NCI-H2107 (cell line): ENCODE data around the gene C5orf47.

Source experiments
- DNase-seq: peaks from one replicate; lab custom pipeline; 2025; lab: John Stamatoyannopoulos, UW

C5orf47 gene, protein sequence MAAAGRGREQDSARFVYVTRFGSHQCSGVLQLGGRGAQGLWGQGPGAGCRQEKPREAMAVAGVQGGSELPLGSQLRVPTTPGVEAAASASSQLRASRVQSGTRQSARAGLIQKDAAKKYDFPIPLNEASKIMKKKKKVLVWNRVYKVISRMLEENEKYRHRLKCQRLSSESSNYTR

DNA sequence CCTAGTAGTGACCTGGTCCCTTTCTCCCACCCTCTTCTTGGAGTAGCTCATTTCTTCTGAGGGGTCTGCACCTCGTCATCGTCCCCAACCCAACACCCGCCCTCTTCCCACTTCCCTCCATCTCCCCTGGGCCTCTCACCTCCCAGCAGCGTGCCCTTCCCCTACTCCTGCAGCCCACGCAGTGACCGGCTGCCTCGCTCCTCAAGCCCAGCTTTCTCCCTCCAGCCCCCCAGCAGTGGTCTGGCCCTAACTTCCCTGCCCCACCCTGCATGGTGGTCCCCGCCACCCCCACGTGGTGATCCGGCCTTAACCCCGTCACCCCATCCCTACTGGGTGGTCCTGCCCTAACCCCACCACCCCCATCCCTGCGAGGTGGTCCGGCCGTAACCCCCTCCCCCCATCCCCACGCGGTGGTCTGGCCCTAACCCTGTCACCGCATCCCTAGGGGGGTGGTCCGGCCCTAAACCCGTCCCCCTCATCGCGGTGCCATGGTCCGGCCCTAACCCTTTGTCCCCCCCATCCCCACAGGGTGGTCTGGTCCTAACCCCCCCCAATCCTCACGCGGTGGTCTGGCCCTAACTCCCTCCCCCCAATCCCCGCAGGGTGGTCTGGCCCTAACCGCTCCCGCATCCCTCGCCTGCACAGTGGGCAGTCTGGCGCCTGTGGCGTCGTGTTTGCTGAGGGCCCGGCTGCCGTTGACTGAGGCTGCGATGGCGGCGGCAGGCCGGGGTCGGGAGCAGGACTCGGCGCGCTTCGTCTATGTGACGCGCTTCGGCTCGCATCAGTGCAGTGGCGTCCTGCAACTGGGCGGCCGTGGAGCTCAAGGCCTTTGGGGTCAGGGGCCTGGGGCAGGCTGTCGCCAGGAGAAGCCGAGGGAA, at the start of gene C5orf47:
Gene C5orf47, plus strand, starts transcription at position 617 of the 878 bp plus-strand sequence. Its CDS starts 94 bp downstream, at position 711.
- no peak for DNase-seq

DNA sequence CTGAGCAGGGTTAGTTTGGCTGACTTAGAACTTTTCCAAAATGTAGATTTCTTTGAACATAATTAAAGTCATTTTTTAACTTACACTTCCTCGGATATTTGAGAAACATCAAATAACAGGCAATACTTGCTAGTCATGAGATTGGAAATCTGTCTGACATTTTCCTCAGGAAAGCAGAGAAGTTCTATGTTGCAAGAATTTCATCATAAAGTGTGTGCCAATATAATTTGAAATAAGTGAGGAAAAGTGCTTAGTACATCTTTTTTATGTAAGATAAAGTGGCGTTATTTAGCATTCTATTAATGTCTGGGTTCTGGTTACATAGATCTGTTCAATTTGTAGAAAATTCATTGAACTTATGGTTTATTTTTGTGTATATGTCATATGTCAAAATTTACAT, 48.7 kb upstream of the C5orf47 start:
- DNase-seq, result no peak

DNA sequence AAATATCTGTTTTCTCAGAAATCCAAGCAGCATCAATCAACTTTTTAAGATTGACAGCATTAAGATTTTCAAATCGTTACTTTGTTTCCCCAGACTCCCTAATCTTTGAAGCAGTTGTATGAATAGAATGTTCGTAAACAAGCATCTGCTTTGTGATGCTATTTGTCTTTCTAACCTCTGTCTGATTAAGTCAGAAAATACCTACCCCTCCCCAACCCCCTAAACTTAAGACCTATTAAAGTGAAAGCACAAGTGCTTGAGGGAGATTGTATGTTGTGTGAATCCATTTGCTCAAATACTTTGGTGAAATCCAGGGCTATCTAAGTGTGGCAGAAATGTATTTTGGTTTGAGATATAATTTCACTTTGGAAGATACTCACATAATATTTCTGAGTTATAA, 47.9 kb upstream of the C5orf47 start:
- DNase-seq, result no peak

DNA sequence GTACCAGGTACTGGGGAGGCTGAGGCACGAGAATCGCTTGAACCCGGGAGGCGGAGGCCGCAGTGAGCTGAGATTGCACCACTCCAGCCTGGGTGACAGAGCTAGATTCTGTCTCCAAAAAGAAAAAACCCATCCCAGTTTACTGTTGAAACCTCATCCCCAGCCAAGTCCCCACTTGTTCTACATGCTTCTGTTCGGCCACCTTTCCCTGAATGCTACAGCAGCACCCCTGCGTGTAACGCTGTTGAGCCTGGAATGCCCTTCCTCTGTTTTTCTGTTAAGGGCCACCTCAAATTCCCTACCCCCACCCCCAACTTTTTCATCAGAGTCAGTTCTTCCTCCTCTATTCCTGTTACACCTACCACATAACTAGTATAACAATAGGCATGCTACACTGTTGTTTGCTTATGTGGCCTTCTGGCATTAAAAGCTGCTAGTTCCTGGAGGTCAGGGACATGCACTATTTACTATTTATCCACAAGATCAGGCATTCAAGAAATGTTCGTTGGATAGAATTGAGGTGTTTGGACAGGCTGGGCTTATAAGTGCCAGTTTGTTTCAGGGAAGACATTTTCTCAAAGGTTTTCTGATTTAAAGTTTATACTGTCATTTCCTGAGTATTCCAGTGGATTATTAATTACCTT, 47.1 kb upstream of the C5orf47 start:
- DNase-seq, result no peak

DNA sequence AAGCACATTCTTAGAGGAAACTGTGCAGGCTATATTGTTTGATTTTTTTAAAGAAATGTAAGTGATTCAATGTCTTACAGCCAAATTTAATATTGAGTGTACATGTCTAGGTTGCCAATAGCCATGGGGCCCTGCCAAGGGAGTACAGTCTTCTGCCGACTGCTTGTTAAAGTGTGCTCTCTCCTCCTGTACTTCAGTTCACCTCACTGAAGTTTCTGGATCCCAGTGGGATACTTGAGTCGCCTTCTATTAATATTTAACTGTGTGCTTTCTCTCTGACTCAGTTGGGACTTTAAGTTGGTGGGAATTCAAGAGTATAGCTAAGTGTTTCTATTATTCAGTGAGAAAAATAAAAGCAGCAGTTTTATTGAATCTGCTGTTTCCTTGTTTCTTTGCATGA, 44.5 kb upstream of the C5orf47 start:
- no peak for DNase-seq

DNA sequence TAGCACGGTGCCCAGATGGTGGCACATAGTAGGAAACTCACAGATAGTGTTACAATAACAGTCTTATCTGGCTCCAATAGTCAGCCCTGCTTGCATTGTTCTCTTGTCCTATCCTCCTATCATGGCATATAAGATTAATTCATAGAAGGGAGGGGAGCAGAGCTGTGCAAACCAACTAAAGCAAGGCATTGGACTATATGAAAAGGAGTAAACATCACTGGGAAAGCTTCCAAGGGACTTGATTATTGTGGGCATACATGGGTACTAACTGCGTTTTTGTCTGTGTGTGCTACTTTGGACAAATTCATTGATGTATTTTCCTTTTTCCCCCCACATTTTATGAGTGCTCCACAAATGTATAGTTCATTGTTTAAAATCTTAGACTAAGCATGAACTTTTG, 43.8 kb upstream of the C5orf47 start:
- no peak for DNase-seq

DNA sequence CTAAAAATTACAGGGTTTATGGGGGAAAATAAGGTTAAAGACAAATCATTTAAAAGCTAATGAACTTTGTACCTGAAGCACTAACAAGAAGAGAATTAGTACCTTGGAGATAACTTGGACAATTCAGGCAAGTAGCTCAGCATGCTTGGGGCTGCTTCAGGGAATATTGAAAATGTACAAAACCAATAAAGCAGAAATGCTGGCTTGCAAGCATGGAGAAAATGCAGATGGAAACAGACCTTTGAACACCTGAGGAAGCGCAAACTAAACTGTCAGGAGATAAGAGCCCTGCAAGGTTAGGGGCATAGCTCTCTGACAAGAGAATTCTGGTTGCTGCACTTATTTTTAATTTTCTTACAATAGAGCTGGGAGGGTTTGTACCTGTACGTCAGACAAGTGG, 42.6 kb upstream of the C5orf47 start:
- no peak for DNase-seq

DNA sequence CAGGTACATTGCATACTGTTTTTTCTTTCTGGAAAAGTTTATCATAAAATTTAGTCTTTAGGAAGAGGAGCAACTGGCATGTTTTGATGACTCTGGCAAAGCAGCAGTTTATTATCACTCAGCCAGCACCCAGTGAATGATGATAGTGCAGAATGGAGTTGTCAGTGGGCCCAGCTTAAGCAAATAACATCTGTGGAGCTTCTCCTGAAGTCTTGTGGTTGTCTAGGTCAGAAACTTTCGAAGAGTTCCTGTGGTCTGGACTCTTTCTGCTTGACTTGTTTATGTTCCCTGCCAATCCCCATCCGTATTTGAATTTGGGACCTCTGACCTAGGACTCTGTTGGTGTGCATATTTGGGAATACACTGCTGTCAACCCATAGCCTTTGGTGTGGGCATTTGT, 38.1 kb upstream of the C5orf47 start:
- DNase-seq, result no peak

DNA sequence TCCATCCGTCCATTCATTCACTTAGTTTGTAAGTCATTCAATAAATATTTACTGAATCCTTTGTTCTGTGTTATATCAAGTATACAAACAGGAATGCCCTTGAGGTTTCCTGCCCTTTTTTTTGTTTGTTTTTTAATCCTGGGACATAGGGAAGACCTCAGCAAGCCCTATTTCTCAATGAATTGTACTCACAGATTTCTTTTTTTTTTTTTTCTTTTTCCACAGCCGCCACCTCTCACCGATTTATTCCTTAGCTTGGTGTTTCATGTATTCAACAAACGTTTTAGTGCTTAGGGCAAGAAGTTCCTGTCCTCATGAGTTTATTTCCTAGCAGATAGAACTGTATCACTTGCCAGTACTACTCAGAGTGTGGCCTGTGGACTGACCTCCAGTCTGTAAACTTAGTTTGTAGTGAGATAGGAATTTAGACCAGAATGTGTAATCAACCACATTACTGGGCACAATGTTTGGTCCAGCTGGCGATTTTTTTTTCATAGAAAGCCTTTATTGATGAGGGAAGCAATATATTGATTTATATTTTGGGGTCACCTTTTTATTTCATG, 35.4 kb upstream of the C5orf47 start:
- no peak for DNase-seq

DNA sequence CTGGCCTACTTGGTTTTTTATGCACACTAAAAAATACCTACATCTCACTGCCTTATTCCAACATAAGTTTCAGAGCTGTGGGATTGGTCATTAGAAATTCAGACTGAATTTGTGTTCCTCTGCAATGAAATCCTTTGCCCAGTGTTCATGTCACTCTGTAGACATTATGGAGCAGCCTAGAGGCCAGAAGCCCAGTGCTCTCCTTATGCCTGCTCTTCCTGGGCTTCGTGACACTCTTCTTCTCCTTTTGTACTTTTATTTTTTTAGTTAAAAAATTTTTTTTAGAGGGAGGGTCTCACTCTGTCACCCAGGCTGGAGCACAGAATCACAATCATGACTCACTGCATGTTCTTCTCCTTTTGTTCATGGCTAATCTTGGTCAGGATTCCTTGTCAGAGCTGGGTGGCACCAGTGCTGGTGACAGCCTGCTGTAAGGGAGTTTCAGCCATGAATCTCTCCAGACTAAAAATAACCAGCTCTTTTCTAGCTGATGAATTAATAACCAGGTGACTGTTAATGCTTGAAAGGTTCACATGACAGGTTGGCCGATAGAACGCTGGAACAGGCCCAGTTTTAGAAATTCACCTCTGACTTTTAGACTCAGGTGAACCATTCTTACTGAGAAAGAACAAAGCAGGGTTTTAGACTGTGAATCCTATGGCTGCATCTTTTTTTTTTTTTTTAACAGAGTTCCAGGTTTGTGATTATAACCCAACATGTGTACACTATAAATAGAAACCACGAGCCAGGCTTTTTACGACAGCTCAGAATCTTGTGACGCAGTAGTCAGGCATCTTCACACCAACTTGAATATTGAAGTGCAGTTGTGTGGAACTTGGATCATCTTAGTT, 34.1 kb upstream of the C5orf47 start:
- no peak for DNase-seq

DNA sequence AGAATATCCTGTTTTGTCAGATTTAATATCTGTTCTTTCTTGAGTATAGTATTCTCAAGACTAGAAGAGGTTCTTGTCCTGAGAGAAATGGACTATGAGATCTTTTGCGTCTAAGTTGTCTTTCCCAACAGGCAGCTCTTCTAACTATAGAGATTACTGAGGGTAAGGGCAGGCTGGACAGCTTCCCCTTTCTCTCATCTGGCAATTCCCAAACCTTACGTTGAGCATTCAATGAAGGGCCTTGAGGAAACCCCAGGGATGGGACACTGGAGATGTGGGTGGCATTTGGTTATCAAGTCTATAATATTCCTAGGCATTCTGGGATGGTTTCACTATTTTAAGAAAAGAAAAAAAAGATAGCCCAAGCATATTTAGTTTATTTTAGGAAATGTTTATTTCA, 28.0 kb upstream of the C5orf47 start:
- DNase-seq, result no peak

DNA sequence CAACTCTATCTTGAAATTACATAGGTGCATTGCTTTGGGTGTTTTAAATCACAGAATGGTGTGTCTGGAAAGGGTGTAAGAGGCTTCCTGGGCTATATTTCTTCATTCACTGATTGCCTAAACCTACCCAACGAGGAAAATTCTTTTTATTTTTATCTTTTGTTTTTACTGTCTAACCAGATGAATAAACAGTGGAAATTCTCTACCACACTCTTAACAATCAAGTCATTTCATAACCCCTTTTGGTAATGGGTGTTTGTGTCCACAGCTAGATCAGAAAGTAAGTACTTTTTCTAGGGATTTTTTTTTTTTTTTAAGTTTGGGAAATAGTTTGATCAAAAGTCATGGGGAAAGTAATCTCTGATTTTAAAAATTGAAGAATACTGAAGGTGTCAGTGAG, 27.6 kb upstream of the C5orf47 start:
- DNase-seq, result no peak

DNA sequence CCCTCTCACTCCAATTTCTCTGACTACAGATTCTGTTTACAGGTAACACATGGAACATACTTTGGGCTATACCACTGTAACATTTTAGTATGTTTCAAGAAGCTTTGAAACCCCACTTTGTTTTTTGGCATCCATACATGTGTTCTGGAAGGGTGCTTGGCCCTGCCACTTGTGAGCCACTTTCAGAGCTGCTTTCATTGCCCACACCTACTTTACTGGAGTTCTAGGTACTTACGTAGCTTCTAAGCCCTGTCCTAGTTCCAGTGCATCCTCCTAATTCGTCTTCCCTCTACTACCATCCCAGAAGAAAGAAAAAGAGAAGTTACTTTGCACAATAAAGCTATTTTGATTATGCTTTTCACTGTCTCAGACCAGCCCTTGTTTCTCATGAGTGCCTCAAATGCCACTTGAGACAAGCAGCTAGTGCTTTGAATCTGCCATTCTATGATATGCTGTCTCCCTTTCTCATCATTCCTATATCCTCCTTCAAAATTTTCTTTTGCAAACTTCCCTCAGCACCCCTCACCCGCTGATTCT, 26.5 kb upstream of the C5orf47 start:
- no peak for DNase-seq

DNA sequence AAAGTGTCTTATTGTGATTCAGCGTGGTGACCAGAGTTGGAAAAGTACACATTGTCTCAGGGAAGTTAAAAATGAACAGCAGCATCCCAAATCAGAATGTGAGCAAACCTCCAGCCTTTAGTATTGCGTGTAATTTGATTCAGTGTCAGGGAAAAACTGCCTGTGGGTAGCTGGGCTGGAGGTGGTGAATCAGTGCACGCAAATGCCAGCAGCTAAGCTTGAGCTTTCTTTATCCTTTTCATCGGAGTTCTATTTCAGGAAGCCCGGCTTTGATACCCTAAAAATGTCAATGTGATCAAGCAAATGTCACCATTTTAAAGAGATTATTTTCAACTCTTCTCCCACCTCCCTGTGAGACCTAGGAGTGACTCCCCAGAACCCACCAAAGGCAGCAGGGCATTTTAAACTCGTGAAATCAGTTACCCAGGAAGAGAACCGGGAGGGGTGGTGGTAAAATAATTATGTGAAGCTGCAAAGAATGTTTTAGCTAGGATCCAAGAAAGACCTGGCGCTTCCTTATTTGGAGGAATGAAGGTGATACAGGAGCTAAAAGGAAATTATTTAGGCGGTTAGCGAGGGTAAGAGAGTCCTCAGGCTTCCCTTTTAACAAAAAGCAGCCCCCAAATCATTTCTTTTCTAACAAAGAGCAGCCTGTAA, 25.7 kb upstream of the C5orf47 start:
- DNase-seq, result no peak

DNA sequence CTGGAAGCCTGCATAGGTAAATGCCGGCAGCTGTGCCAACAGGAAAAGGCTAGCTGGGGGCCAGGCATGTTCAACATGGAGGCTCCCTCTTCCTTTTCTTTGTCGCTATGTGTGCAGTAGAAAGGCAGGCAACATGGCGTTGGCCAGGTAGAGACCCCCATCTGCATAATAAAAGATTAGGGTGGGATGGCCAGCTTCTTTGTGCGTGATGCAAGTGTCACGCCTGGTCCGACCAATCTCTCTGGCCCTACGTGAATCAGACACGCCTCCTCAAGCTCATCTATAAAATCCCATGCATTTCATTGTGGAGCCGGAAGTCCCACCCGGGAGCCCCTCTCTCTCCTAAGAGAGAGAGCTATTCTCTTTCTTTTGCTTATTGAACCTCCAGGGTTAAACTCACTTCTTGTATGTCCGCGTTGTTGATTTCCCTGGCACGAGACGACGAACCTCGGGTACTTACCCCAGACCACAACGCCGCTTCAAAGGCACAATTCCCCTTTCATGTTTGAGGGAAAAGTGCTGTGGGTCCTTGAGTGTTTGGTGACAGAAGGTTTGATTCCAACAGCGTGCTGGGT, 25.0 kb upstream of the C5orf47 start:
- DNase-seq, result no peak

DNA sequence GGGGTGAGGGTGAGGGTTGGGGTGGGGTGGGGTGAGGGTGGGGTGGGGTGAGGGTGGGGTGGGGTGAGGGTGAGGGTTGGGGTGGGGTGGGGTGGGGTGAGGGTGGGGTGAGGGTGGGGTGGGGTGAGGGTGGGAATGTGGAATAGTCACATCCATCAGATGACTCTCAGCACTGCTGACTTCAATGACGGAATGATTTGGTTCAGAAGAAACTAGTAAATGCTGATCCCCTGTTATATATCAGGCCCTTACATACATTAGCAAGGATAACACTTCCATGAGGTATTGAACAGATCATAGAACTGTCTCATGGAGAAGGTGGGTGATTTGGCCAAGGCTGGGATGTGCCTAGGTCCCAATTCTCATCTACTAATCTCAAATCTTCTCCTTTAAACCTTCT, 24.5 kb upstream of the C5orf47 start:
- DNase-seq, result no peak

DNA sequence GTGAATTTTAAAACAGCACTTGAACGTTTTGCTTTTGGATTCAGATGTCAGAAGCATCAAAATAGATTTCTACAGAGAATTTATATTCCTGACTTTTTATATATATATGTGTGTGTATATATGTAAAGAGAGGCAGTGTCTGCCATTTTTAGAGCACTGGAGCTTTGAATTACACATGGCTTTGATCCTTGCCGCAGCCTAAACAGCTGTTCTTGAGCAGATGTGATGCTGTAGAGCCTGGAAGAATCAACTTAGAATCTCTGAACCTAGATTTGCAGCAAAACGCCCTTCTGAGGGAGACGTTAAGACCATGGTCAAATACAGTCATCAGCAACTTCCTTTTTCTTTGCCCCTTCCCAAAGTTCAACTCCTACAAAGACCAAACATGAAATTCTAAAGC, 21.7 kb upstream of the C5orf47 start:
- DNase-seq, result no peak

DNA sequence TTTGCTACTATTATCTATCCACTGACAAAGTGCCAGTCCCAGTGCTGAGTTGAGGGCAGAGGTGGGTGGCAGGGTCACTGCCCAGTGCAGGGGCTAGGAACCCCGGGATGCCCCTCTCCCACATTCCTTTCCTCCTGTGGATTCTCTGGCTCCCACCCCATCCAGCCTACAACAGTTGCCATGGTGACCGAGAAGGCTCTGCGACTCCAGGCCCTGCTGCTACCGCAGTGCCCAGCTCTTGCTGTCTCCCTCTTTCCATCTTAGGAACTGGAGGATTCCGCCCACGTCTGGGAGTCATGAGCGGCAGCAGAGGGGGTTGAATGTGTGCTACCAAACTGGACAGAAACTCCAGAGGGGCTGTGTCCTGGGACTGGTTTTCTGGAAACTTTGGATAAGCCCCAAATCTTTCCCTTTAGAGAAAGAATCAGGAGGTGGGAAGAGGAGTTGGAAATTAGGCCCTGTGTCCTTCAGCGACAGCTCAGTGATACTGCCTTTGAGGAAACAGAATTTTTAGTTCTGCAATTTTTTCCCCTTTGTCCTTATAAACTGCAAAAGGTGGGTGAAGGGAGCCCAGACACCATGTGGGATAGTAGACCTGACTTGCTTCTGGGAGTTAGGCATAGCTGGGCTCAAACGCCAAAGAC, 20.7 kb upstream of the C5orf47 start:
- no peak for DNase-seq

DNA sequence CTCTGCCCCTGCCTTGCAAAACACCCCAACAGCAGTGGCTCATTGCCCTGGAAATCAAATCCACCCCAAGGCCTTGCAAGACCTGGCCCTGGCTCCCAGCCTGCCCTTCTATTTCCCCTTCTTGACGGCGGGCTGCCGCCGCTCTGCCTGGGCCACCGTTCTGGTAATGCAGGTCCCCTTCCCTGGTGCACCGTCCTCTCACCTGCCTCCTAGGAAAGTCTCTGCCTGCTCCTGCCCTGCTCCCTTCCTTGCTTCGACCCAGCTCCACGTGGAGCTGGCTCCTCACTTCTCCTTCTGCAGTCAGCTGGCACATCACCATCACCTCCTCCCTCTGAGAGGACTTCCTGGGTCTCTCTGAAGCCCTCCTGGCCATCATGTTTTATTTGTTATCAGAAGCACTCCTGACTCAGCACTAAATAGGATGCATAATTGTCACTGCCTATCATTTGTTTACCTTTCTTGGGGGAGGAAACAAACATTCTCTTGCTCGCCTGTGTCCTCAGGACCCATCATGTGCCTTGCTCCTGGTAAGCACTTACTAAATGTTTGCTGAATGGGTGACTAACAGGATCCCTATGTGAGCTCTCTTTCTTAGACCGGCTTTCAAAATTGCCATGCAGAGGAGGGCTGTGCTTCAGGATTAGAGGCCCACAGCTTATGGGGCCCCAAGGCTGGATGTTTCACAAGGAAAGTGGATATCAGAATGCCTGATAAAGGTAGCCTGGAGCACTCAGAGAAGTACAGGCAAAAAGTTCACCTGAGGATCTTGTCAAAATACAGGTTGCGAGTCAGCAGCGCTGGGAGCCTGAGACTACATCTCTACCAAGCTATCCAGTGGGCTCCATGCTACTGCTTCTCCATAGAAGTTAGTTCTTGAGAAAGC, 19.6 kb upstream of the C5orf47 start:
- DNase-seq, result no peak
